PC-3 (cell line): ENCODE data around the gene LAMC2. TPM values are rescaled to one million over a fixed set of nuclear protein-coding genes. Genes with fewer than 3 reads are reported as not detected.

ENCODE experiments used
- ATAC-seq: fragments of 200-7000 bp; cut with Tn5 transposase; 2 replicates; pipeline ENCODE4 v1.9.1; 2020; ENCODE audit warnings: mild to moderate bottlenecking, moderate library complexity
- BruUV-seq: library from RNA; stranded (reverse); fragments of 400-500 nt; replicated peaks from 2 replicates; lab custom pipeline; 2021; lab: Mats Ljungman, UMichigan
- CTCF ChIA-PET: fragments of 300-600 bp; sonication (Branson Sonifier 250); formaldehyde crosslinking; loops from one replicate; lab custom pipeline; 2022; ENCODE audit warnings: antibody characterized with exemption; lab: Charles Lee
- POLR2A ChIA-PET: fragments of 300-600 bp; sonication (Branson Sonifier 250); formaldehyde crosslinking; loops from one replicate; lab custom pipeline; 2022; ENCODE audit warnings: antibody characterized with exemption; ENCODE audit not compliant: unreplicated experiment; lab: Charles Lee
- DNase-seq: peaks from one replicate; pipeline ENCODE4 v3.0.0-alpha.2; 2015
- H2AFZ ChIP-seq: fragments of 300-600 bp; sonication (generic); 2 replicates; pipeline ENCODE4 v1.6.0; 2016; ENCODE audit warnings: antibody characterized with exemption, low read length
- H3F3A ChIP-seq: fragments of 300-600 bp; sonication (generic); one replicate; pipeline ENCODE4 v1.6.0; 2017; ENCODE audit warnings: antibody characterized with exemption, low read length, control low read depth, mild to moderate bottlenecking; ENCODE audit not compliant: unreplicated experiment
- H3K27ac ChIP-seq: fragments of 300-600 bp; sonication (generic); 2 replicates; pipeline ENCODE4 v1.5.1; 2016; ENCODE audit warnings: mild to moderate bottlenecking, low read length
- H3K27me3 ChIP-seq: fragments of 300-600 bp; sonication (generic); 2 replicates; pipeline ENCODE4 v1.6.1; 2016; ENCODE audit warnings: low read length, mixed read lengths
- H3K36me3 ChIP-seq: fragments of 300-600 bp; sonication (generic); 2 replicates; pipeline ENCODE4 v1.6.1; 2016; ENCODE audit warnings: low read depth, mixed run types, low read length, mixed read lengths
- H3K4me1 ChIP-seq: fragments of 300-600 bp; sonication (generic); 2 replicates; pipeline ENCODE4 v1.5.1; 2016; ENCODE audit warnings: low read length; ENCODE audit not compliant: insufficient read depth
- H3K4me2 ChIP-seq: fragments of 300-600 bp; sonication (generic); 2 replicates; pipeline ENCODE4 v1.6.0; 2016; ENCODE audit warnings: low read length
- H3K4me3 ChIP-seq: fragments of 300-600 bp; sonication (generic); 2 replicates; pipeline ENCODE4 v1.5.1; 2016; ENCODE audit warnings: mild to moderate bottlenecking, low read length, mixed read lengths
- H3K79me2 ChIP-seq: fragments of 300-600 bp; sonication (generic); 2 replicates; pipeline ENCODE4 v1.6.1; 2017; ENCODE audit warnings: low read length, mixed read lengths
- H3K9ac ChIP-seq: fragments of 300-600 bp; sonication (generic); 2 replicates; pipeline ENCODE4 v1.6.0; 2016; ENCODE audit warnings: mild to moderate bottlenecking, low read length
- H3K9me2 ChIP-seq: fragments of 300-600 bp; sonication (generic); replicated peaks from 2 replicates; pipeline ENCODE4 v1.6.1; 2016; ENCODE audit warnings: mixed run types, low read length, mixed read lengths
- H3K9me3 ChIP-seq: fragments of 300-600 bp; sonication (generic); 2 replicates; pipeline ENCODE4 v1.6.1; 2016; ENCODE audit warnings: low read length, mixed read lengths
- H4K20me1 ChIP-seq: fragments of 300-600 bp; sonication (generic); 2 replicates; pipeline ENCODE4 v1.6.1; 2016; ENCODE audit warnings: low read length, mixed read lengths
- CTCF ChIP-seq: fragments of 300-600 bp; sonication (generic); conservative IDR thresholded peaks from 2 replicates; pipeline ENCODE4 v1.5.1; 2017; ENCODE audit warnings: antibody characterized with exemption, low read depth, mild to moderate bottlenecking, low read length
- EZH2 ChIP-seq: fragments of 300-600 bp; sonication (generic); IDR thresholded peaks from one replicate; pipeline ENCODE4 v1.6.1; 2017; ENCODE audit warnings: antibody characterized with exemption, mild to moderate bottlenecking, low read length; ENCODE audit not compliant: unreplicated experiment
- EZH2phosphoT487 ChIP-seq: fragments of 300-600 bp; sonication (generic); IDR thresholded peaks from 2 replicates; pipeline ENCODE4 v1.6.1; 2018; ENCODE audit warnings: mild to moderate bottlenecking, antibody characterized with exemption, low read length, borderline replicate concordance
- intact Hi-C: fragments of 100-400 bp; cut with micrococcal nuclease; formaldehyde crosslinking; loops from 2 replicates; pipeline ENCODE4 v1.9.0; 2023
- total RNA-seq: library from RNA; depleted of rRNA; stranded (reverse); fragments of >200 nt; gene quantifications from 2 replicates; pipeline ENCODE4 v1.2.3, GENCODE V29; 2014

The LAMC2 gene
- total RNA-seq, 1 experiment from 2014 or later = 105 TPM

- H2AFZ ChIP-seq = no peak overlapping the region
- H3K36me3 ChIP-seq = peaks cover 37% of the 10 kb centered on the region
- no peaks in the 10 kb centered on the region for H3K9me2 ChIP-seq
- H3K4me2 ChIP-seq = no peak overlapping the region
- peak overlapping the region; percentile 57 for H3K27ac ChIP-seq
- no peak overlapping the region for H3K4me3 ChIP-seq
- no peaks in the 10 kb centered on the region for H4K20me1 ChIP-seq
- no TSS peak for BruUV-seq
- H3K9me3 ChIP-seq = no peaks in the 10 kb centered on the region
- 0 out of 2 replicates have a peak, but pooled peaks have one; percentile 31 for ATAC-seq
- H3F3A ChIP-seq = no peaks in the 10 kb centered on the region
- no peaks in the 10 kb centered on the region for H3K27me3 ChIP-seq
- H3K9ac ChIP-seq = no peak overlapping the region
- H3K79me2 ChIP-seq = no peaks in the 10 kb centered on the region
- intact Hi-C loops = no loop called here
- ChIA-PET CTCF (interaction anchor here (0.5 kb wide), 1 partner anchor 31 kb away, joined by 3 read pairs; no protein-coding TSS in a partner anchor), POLR2A (no interaction called here)
- peak; percentile 48 for DNase-seq
- TF ChIP-seq EZH2phosphoT487 (no peak), CTCF (peak; percentile 70)
- peaks cover 19% of the 10 kb centered on the region; the same call in 1 of the 2 replicates for H3K4me1 ChIP-seq
Observed at GRCh38 chr1:183227422-183228346, 41.6 kb downstream of the LAMC2 start.

- POLR2A ChIA-PET = no interaction called here
- Histone ChIP-seq H3F3A (no peaks in the 10 kb centered on the region), H4K20me1 (no peaks in the 10 kb centered on the region), H3K27me3 (no peaks in the 10 kb centered on the region), H3K4me2 (no peak overlapping the region), H3K9ac (no peak overlapping the region), H3K4me3 (no peak overlapping the region), H3K27ac (peak overlapping the region; percentile 60), H3K36me3 (peaks cover 37% of the 10 kb centered on the region), H3K4me1 (peaks cover 27% of the 10 kb centered on the region; the same call in 1 of the 2 replicates), H2AFZ (no peak overlapping the region), H3K79me2 (no peaks in the 10 kb centered on the region), H3K9me2 (no peaks in the 10 kb centered on the region), H3K9me3 (no peaks in the 10 kb centered on the region)
- no TSS peak for BruUV-seq
- TF ChIP-seq EZH2phosphoT487 (no peak), CTCF (no peak; the same call in 1 of the 2 replicates), EZH2 (no peak)
- DNase-seq (peak; percentile 45), ATAC-seq (peak; percentile 73)
- intact Hi-C loops = no loop called here
- CTCF ChIA-PET = interaction anchor here (1.9 kb wide), 1 partner anchor 266 kb away, joined by 4 read pairs; no protein-coding TSS in a partner anchor
Observed at GRCh38 chr1:183228347-183229220, 42.5 kb downstream of the LAMC2 start.
